Transverse colon (tissue), 4 donors: ENCODE data around the gene LILRA1.

Source experiments
- CTCF ChIP-seq, 5 experiments: fragments of 200-600 bp in 3 of 5; fragments of 450-650 bp in 2 of 5; sonication (generic) in 3 of 5; IDR thresholded peaks; 1 replicate in 2 of 5; 2 replicates in 3 of 5; pipeline ENCODE4 v1.5.1; 2016 to 2017; ENCODE audit warnings: antibody characterized with exemption in 5 of 5, inconsistent platforms in 3 of 5, mild to moderate bottlenecking in 2 of 5, moderate library complexity in 1 of 5
- EP300 ChIP-seq: sonication (generic); formaldehyde crosslinking; IDR thresholded peaks from one replicate; pipeline ENCODE4 v1.6.1; 2017; ENCODE audit warnings: antibody characterized with exemption, low read depth
- POLR2A ChIP-seq: fragments of 450-650 bp; IDR thresholded peaks from one replicate; pipeline ENCODE4 v1.6.1; 2016; ENCODE audit warnings: antibody characterized with exemption, mild to moderate bottlenecking, moderate library complexity
- POLR2AphosphoS5 ChIP-seq, 3 donors: sonication (generic); formaldehyde crosslinking; IDR thresholded peaks; one replicate each; pipeline ENCODE4 v1.6.1; 2016; ENCODE audit warnings: antibody characterized with exemption in 3 of 3

- no peak for TF ChIP-seq CTCF (IDR thresholded peaks at IDR 0.05)
- TF ChIP-seq POLR2A, result no peak
- no peak for TF ChIP-seq POLR2AphosphoS5 (IDR thresholded peaks at IDR 0.05)
- TF ChIP-seq EP300, result no peak
Measured at GRCh38 chr19:54574051-54574450, 19.4 kb upstream of the LILRA1 start.
